Type B pancreatic cell (in vitro differentiated cells): ENCODE measurements around the gene GGT6. TPM values are rescaled to one million over a fixed set of nuclear protein-coding genes. Genes with fewer than 3 reads are reported as not detected.
A peak's percentile ranks its signal among the peaks of the same experiment; 100 is the strongest.

Experiments
- DNase-seq: peaks from one replicate; pipeline ENCODE4 v3.0.0; 2021; ENCODE audit warnings: mixed read lengths; ENCODE audit not compliant: unreplicated experiment; ENCODE audit errors: extremely low spot score
- H3K27ac Mint-ChIP-seq: 2 replicates; pipeline ENCODE4 v1.8.0; 2021; ENCODE audit warnings: mild to moderate bottlenecking, mixed read lengths
- H3K27me3 Mint-ChIP-seq: 2 replicates; pipeline ENCODE4 v1.8.0; 2021; ENCODE audit warnings: mixed read lengths
- H3K36me3 Mint-ChIP-seq: 2 replicates; pipeline ENCODE4 v1.8.0; 2021; ENCODE audit warnings: mixed read lengths
- H3K4me1 Mint-ChIP-seq: one replicate; pipeline ENCODE4 v1.8.0; 2021; ENCODE audit warnings: mixed read lengths; ENCODE audit not compliant: unreplicated experiment
- H3K4me3 Mint-ChIP-seq: 2 replicates; pipeline ENCODE4 v1.8.0; 2021; ENCODE audit warnings: mild to moderate bottlenecking, mixed read lengths
- H3K9me3 Mint-ChIP-seq: 2 replicates; pipeline ENCODE4 v1.8.0; 2021; ENCODE audit warnings: mixed read lengths
- total RNA-seq: library from RNA; stranded (reverse); gene quantifications from 2 replicates; pipeline ENCODE4 v1.2.1, GENCODE V29; 2021; ENCODE audit warnings: low replicate concordance
- TF ChIP-seq, protein P1 (sequence below): fragments of 200-600 bp; sonication (generic); conservative IDR thresholded peaks from 2 replicates; pipeline ENCODE4 v1.5.0; 2021; ENCODE audit warnings: antibody characterized with exemption, mild to moderate bottlenecking

Gene GGT6
- total RNA-seq, 1 donor from 2014 or later = 1.4 TPM

DNA sequence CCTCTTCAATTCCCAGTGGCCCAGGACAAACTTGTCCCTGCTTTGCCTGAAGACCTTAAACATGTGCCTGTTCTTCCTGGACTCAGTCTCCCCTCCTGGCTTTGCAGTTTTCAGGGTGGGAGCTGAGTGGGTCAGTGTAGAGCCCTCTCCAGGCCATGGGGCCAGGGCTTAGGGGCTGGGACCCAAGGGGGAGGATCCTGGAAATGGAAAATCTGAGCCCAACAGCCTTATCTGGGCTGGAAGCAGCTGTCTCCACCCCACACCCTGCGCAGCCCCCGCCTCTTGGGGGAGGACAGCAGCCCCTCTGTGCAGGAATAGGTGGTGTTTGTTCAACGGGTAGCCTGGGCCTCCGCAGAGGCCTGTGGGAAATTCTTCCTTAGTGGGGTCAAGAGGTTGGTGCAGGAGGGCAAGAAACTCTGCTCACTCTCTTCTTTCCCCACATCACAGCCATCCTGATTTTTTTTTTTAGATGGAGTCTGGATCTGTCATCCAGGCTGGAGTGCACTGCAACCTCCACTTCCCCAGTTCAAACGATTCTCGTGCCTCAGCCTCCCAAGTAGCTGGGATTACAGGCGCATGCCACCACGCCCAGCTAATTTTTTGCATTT is 17.1 kb upstream of the GGT6 start:
- no peak overlapping the region for H3K4me3 Mint-ChIP-seq

GRCh38 chr17:4576729-4577322 is 16.4 kb upstream of the GGT6 start:
- H3K36me3 Mint-ChIP-seq = no peaks in the 10 kb centered on the region
- H3K27ac Mint-ChIP-seq = no peak overlapping the region
- no peaks in the 10 kb centered on the region for H3K27me3 Mint-ChIP-seq
- no peak overlapping the region for H3K4me3 Mint-ChIP-seq
- no peaks in the 10 kb centered on the region for H3K9me3 Mint-ChIP-seq
- TF ChIP-seq, protein P1, sequence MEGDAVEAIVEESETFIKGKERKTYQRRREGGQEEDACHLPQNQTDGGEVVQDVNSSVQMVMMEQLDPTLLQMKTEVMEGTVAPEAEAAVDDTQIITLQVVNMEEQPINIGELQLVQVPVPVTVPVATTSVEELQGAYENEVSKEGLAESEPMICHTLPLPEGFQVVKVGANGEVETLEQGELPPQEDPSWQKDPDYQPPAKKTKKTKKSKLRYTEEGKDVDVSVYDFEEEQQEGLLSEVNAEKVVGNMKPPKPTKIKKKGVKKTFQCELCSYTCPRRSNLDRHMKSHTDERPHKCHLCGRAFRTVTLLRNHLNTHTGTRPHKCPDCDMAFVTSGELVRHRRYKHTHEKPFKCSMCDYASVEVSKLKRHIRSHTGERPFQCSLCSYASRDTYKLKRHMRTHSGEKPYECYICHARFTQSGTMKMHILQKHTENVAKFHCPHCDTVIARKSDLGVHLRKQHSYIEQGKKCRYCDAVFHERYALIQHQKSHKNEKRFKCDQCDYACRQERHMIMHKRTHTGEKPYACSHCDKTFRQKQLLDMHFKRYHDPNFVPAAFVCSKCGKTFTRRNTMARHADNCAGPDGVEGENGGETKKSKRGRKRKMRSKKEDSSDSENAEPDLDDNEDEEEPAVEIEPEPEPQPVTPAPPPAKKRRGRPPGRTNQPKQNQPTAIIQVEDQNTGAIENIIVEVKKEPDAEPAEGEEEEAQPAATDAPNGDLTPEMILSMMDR = no peak
- peaks cover 32% of the 10 kb centered on the region for H3K4me1 Mint-ChIP-seq
- DNase-seq = no peak

More for the DNA sequence above, 17.1 kb upstream of the GGT6 start:
- Mint-ChIP-seq H3K4me1 (peaks cover 32% of the 10 kb centered on the region), H3K27ac (no peak overlapping the region), H3K9me3 (no peaks in the 10 kb centered on the region), H3K36me3 (no peaks in the 10 kb centered on the region), H3K27me3 (no peaks in the 10 kb centered on the region)
- TF ChIP-seq, protein P1 = no peak
- DNase-seq = no peak

DNA sequence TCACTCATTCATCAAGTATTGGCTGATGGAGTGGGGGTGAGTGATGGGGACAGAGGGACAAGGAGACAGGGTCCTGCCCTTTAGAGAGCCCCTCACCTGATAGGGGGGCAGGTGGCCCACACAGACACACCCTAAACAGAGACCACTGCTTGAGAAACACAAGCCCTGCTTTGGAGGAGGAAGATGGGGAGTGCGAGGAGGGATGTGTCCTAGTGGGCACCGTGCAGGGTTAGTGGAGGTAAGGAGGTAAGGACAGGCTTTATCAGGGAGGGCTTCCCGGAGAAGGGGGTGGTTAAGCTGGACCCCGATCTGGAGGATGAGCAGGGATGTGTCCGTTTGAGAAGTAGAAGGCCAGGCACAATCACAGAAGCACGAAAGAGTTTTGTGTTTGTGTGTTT is 15.8 kb upstream of the GGT6 start:
- H3K4me3 Mint-ChIP-seq = no peak overlapping the region
- H3K4me1 Mint-ChIP-seq = peaks cover 28% of the 10 kb centered on the region
- no peak for DNase-seq
- no peaks in the 10 kb centered on the region for H3K9me3 Mint-ChIP-seq
- H3K27ac Mint-ChIP-seq = peak overlapping the region; percentile 15
- H3K36me3 Mint-ChIP-seq = no peaks in the 10 kb centered on the region
- no peaks in the 10 kb centered on the region for H3K27me3 Mint-ChIP-seq
- TF ChIP-seq, protein P1 = no peak

DNA sequence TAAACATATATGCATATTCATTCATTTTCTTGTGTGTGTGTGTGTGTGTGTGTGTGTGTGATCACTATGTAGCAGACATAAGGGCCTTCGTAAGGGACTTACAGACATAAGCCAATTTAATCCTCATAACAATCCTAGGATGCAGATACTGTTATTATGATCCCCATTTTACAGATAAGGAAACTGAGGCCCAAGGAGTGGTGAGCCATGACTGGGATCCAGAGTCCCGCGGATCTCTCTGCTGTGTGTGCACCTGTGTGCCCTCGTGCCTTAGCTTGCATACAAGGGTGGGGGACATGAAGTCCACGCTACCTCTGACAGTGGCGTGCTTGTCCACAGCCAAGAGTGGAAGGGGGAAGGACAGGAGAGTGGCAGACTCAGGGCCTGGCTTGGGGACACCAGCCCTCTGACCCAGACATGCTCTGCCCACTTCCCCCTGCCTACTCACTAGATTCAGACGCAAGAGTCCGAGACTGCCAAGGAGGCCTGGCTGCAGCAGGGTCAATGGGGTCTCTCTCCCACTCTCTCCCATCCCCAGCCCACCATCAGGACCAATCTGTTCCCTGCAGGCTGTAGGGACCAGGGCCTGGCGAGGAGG is 14.2 kb upstream of the GGT6 start:
- H3K4me3 Mint-ChIP-seq = no peak overlapping the region
- H3K27me3 Mint-ChIP-seq = no peaks in the 10 kb centered on the region
- TF ChIP-seq, protein P1 = no peak
- DNase-seq = no peak
- H3K9me3 Mint-ChIP-seq = no peaks in the 10 kb centered on the region
- H3K4me1 Mint-ChIP-seq = peaks cover 26% of the 10 kb centered on the region
- no peak overlapping the region for H3K27ac Mint-ChIP-seq
- no peaks in the 10 kb centered on the region for H3K36me3 Mint-ChIP-seq

DNA sequence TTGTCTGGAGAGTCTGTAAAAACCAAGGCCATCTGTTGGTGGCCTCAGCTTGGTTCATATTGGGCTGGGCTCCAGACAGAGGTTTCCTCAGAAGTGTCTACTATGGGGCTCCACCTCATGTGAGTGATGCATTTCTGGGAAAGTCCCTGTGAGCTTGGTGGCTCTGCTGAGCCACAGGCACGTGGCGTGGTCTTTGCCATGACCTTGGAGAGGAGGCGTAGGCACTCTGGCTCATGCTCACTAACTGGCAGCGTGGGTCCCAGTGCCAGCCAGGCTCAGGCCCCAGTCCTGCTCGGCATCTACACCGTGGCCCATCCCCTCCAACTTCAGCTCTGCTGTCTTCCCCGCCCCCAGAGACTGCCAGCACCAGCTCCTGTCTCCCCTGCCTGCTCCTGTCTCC is 13.3 kb upstream of the GGT6 start:
- Mint-ChIP-seq H3K27me3 (no peaks in the 10 kb centered on the region), H3K36me3 (no peaks in the 10 kb centered on the region), H3K27ac (no peak overlapping the region), H3K4me3 (no peak overlapping the region), H3K4me1 (peaks cover 25% of the 10 kb centered on the region), H3K9me3 (no peaks in the 10 kb centered on the region)
- DNase-seq = no peak
- TF ChIP-seq, protein P1 = no peak
